Caco-2 (cell line): Measurements from ENCODE around the gene ADD1. TPM values are rescaled to one million over a fixed set of nuclear protein-coding genes. Genes with fewer than 3 reads are reported as not detected.

Experiments used
- BruUV-seq: library from RNA; stranded (reverse); fragments of 400-500 nt; replicated peaks from 2 replicates; lab custom pipeline; 2021; lab: Mats Ljungman, UMichigan
- CTCF ChIA-PET: fragments of 300-600 bp; sonication (Branson Sonifier 250); formaldehyde crosslinking; loops from one replicate; lab custom pipeline; 2022; ENCODE audit warnings: antibody characterized with exemption; lab: Charles Lee
- POLR2A ChIA-PET: fragments of 300-600 bp; sonication (Branson Sonifier 250); formaldehyde crosslinking; loops from one replicate; lab custom pipeline; 2022; ENCODE audit warnings: antibody characterized with exemption; lab: Charles Lee
- DNase-seq, 2 experiments: peaks; one replicate each; pipeline versions ENCODE4 v3.0.0 to v3.0.0-alpha.2; 2020 to 2022
- H3K27me3 ChIP-seq: replicated peaks from 2 replicates; pipeline ENCODE4 v1.6.0; 2011; ENCODE audit warnings: low read length; ENCODE audit not compliant: control insufficient read depth, insufficient read depth
- H3K36me3 ChIP-seq: 2 replicates; pipeline ENCODE4 v1.5.1; 2011; ENCODE audit warnings: low read length; ENCODE audit not compliant: control insufficient read depth, insufficient read depth
- H3K4me1 ChIP-seq: fragments of 250-450 bp; sonication (Bioruptor Pico); 2 replicates; pipeline ENCODE4 v1.5.1; 2020; ENCODE audit warnings: mild to moderate bottlenecking
- H3K4me3 ChIP-seq: 2 replicates; pipeline ENCODE4 v1.5.1; 2011; ENCODE audit warnings: low read depth, mild to moderate bottlenecking, control low read depth, low read length
- H3K9me3 ChIP-seq: fragments of 250-450 bp; sonication (Bioruptor Pico); 2 replicates; pipeline ENCODE4 v1.5.1; 2020; ENCODE audit warnings: mild to moderate bottlenecking, moderate library complexity
- H3K27ac Mint-ChIP-seq: one replicate; pipeline ENCODE4 v1.8.0; 2022; ENCODE audit warnings: mixed read lengths; ENCODE audit not compliant: unreplicated experiment
- H3K27me3 Mint-ChIP-seq: one replicate; pipeline ENCODE4 v1.8.0; 2022; ENCODE audit warnings: mixed read lengths; ENCODE audit not compliant: insufficient read depth, unreplicated experiment
- H3K36me3 Mint-ChIP-seq: one replicate; pipeline ENCODE4 v1.8.0; 2022; ENCODE audit warnings: mild to moderate bottlenecking, mixed read lengths; ENCODE audit not compliant: insufficient read depth, unreplicated experiment
- H3K4me1 Mint-ChIP-seq: one replicate; pipeline ENCODE4 v1.8.0; 2022; ENCODE audit warnings: low read depth, mixed read lengths; ENCODE audit not compliant: unreplicated experiment
- H3K4me3 Mint-ChIP-seq: one replicate; pipeline ENCODE4 v1.8.0; 2022; ENCODE audit warnings: mild to moderate bottlenecking, moderate library complexity, mixed read lengths; ENCODE audit not compliant: unreplicated experiment
- H3K9me3 Mint-ChIP-seq: one replicate; pipeline ENCODE4 v1.8.0; 2022; ENCODE audit warnings: mixed read lengths; ENCODE audit not compliant: unreplicated experiment
- CTCF ChIP-seq, 2 experiments: fragments of 200-600 bp in 1 of 2; IDR thresholded peaks; 1 replicate in 1 of 2; 2 replicates in 1 of 2; pipeline versions ENCODE4 v1.5.1 to v1.8.0; 2011 to 2022; ENCODE audit warnings: antibody characterized with exemption in 1 of 2, control low read depth in 1 of 2, inconsistent platforms in 1 of 2, low read depth in 1 of 2, low read length in 1 of 2, mild to moderate bottlenecking in 1 of 2, moderate library complexity in 1 of 2; ENCODE audit not compliant: insufficient read depth in 1 of 2, severe bottlenecking in 1 of 2, unreplicated experiment in 1 of 2
- intact Hi-C: fragments of 100-400 bp; cut with micrococcal nuclease; formaldehyde crosslinking; loops from one replicate; pipeline ENCODE4 v1.10.0; 2022; ENCODE audit not compliant: unreplicated experiment
- total RNA-seq: library from RNA; stranded (reverse); gene quantifications from 2 replicates; pipeline ENCODE4 v1.2.3, GENCODE V29; 2022

Gene ADD1
- total RNA-seq, 1 experiment from 2014 or later, result 242 TPM

- Mint-ChIP-seq H3K27me3 (no peaks in the 10 kb centered on the region), H3K4me3 (no peak overlapping the region), H3K4me1 (peaks cover 41% of the 10 kb centered on the region), H3K27ac (no peak overlapping the region), H3K36me3 (peaks cover 38% of the 10 kb centered on the region), H3K9me3 (no peaks in the 10 kb centered on the region)
- Histone ChIP-seq H3K4me1 (peaks cover 36% of the 10 kb centered on the region), H3K27me3 (no peaks in the 10 kb centered on the region), H3K36me3 (no peaks in the 10 kb centered on the region), H3K4me3 (no peak overlapping the region), H3K9me3 (no peaks in the 10 kb centered on the region)
- ChIA-PET POLR2A (interaction anchor here (0.6 kb wide), 1 partner anchor 23 kb away, joined by 3 read pairs; no protein-coding TSS in a partner anchor), CTCF (no interaction called here)
- no peak for TF ChIP-seq CTCF (IDR thresholded peaks at IDR 0.05; ENCODE audit: insufficient read depth in 1 of 2, low read depth in 1 of 2, low read length in 1 of 2, severe bottlenecking in 1 of 2, unreplicated experiment in 1 of 2)
- DNase-seq, result no peak
- intact Hi-C loops, result no loop called here
- BruUV-seq, result no TSS peak
Observed at GRCh38 chr4:2855584-2855983, 11.9 kb downstream of the ADD1 start.

GRCh38 chr4:2856266-2856665 is 12.6 kb downstream of the ADD1 start:
- H3K4me3 ChIP-seq, result no peak overlapping the region
- TF ChIP-seq CTCF (IDR thresholded peaks at IDR 0.05; ENCODE audit: insufficient read depth in 1 of 2, low read depth in 1 of 2, low read length in 1 of 2, severe bottlenecking in 1 of 2, unreplicated experiment in 1 of 2), result no peak
- H3K9me3 ChIP-seq, result no peaks in the 10 kb centered on the region
- Mint-ChIP-seq H3K4me3 (no peak overlapping the region), H3K27me3 (no peaks in the 10 kb centered on the region), H3K9me3 (no peaks in the 10 kb centered on the region), H3K27ac (no peak overlapping the region), H3K36me3 (peaks cover 38% of the 10 kb centered on the region), H3K4me1 (peaks cover 48% of the 10 kb centered on the region)
- BruUV-seq, result no TSS peak
- H3K4me1 ChIP-seq, result peaks cover 43% of the 10 kb centered on the region
- no peaks in the 10 kb centered on the region for H3K27me3 ChIP-seq
- intact Hi-C loops, result no loop called here
- no peaks in the 10 kb centered on the region for H3K36me3 ChIP-seq
- ChIA-PET POLR2A (no interaction called here), CTCF (no interaction called here)
- DNase-seq, result no peak

- Mint-ChIP-seq H3K4me3 (no peak overlapping the region), H3K36me3 (peaks cover 33% of the 10 kb centered on the region), H3K27me3 (no peaks in the 10 kb centered on the region), H3K4me1 (peaks cover 53% of the 10 kb centered on the region), H3K27ac (peak overlapping the region; percentile 39), H3K9me3 (no peaks in the 10 kb centered on the region)
- Histone ChIP-seq H3K4me3 (no peak overlapping the region), H3K4me1 (peaks cover 55% of the 10 kb centered on the region), H3K36me3 (no peaks in the 10 kb centered on the region), H3K27me3 (no peaks in the 10 kb centered on the region), H3K9me3 (no peaks in the 10 kb centered on the region)
- DNase-seq, result no peak
- BruUV-seq, result no TSS peak
- intact Hi-C loops, result no loop called here
- ChIA-PET CTCF (no interaction called here), POLR2A (no interaction called here)
- TF ChIP-seq CTCF (IDR thresholded peaks at IDR 0.05; ENCODE audit: insufficient read depth in 1 of 2, low read depth in 1 of 2, low read length in 1 of 2, severe bottlenecking in 1 of 2, unreplicated experiment in 1 of 2), result no peak
Observed at GRCh38 chr4:2857349-2857927, 13.8 kb downstream of the ADD1 start.
